IMR-90 (cell line): ENCODE measurements around the gene ADAM12. TPM values are rescaled to one million over a fixed set of nuclear protein-coding genes. Genes with fewer than 3 reads are reported as not detected.

ENCODE experiments used
- ATAC-seq: fragments of 200-7000 bp; cut with Tn5 transposase; 2 replicates; pipeline ENCODE4 v1.9.1; 2020; ENCODE audit warnings: low read depth, mild to moderate bottlenecking, moderate library complexity
- BruUV-seq: library from RNA; stranded (reverse); fragments of 400-500 nt; replicated peaks from 2 replicates; lab custom pipeline; 2021; lab: Mats Ljungman, UMichigan
- CTCF ChIA-PET: fragments of 300-600 bp; formaldehyde crosslinking; extraction: SDS; loops from one replicate; lab custom pipeline; 2021; ENCODE audit warnings: antibody characterized with exemption; lab: Yijun Ruan, JAX
- POLR2A ChIA-PET: fragments of 300-600 bp; sonication (Branson Sonifier 250); formaldehyde crosslinking; loops from one replicate; lab custom pipeline; 2022; ENCODE audit warnings: antibody characterized with exemption; ENCODE audit not compliant: unreplicated experiment; lab: Charles Lee
- DNase-seq: peaks from one replicate; pipeline ENCODE4 v3.0.0; 2013
- H2AFZ ChIP-seq: replicated peaks from 2 replicates; pipeline ENCODE3; 2013; ENCODE audit warnings: low read length, mild to moderate bottlenecking; ENCODE audit not compliant: poor library complexity
- H2AK5ac ChIP-seq: 2 replicates; pipeline ENCODE4 v1.6.1; 2013; ENCODE audit warnings: low read depth, low read length, inconsistent platforms
- H2AK9ac ChIP-seq: replicated peaks from 2 replicates; pipeline ENCODE3; 2013; ENCODE audit warnings: mild to moderate bottlenecking, low read depth, low read length, moderate library complexity; ENCODE audit not compliant: poor library complexity
- H2BK120ac ChIP-seq: 2 replicates; pipeline ENCODE4 v1.6.1; 2013; ENCODE audit warnings: low read depth, low read length, inconsistent platforms
- H2BK15ac ChIP-seq: 3 replicates; pipeline ENCODE4 v1.6.1; 2013; ENCODE audit warnings: low read depth, low read length, inconsistent platforms
- H2BK20ac ChIP-seq: 2 replicates; pipeline ENCODE4 v1.6.1; 2013; ENCODE audit warnings: low read depth, mild to moderate bottlenecking, inconsistent platforms, low read length, moderate library complexity
- H2BK5ac ChIP-seq: 2 replicates; pipeline ENCODE4 v1.6.1; 2013; ENCODE audit warnings: mild to moderate bottlenecking, low read depth, low read length, inconsistent platforms; ENCODE audit not compliant: poor library complexity, severe bottlenecking
- H3K14ac ChIP-seq: replicated peaks from 2 replicates; pipeline ENCODE4 v1.6.1; 2013; ENCODE audit warnings: low read depth, low read length, inconsistent platforms
- H3K18ac ChIP-seq: 2 replicates; pipeline ENCODE4 v1.6.1; 2013; ENCODE audit warnings: low read depth, low read length, control low read depth
- H3K23ac ChIP-seq: 2 replicates; pipeline ENCODE4 v1.6.1; 2013; ENCODE audit warnings: low read depth, low read length, inconsistent platforms
- H3K27ac ChIP-seq: 2 replicates; pipeline ENCODE4 v1.5.1; 2013; ENCODE audit warnings: mild to moderate bottlenecking, control low read depth, low read length; ENCODE audit not compliant: insufficient read depth
- H3K27me3 ChIP-seq: 2 replicates; pipeline ENCODE4 v1.6.1; 2013; ENCODE audit warnings: low read length; ENCODE audit not compliant: control insufficient read depth, insufficient read depth
- H3K36me3 ChIP-seq: 2 replicates; pipeline ENCODE4 v1.6.1; 2013; ENCODE audit warnings: low read length, mixed read lengths; ENCODE audit not compliant: control insufficient read depth, insufficient read depth
- H3K4ac ChIP-seq: 2 replicates; pipeline ENCODE4 v1.6.1; 2013; ENCODE audit warnings: low read depth, low read length, inconsistent platforms
- H3K4me1 ChIP-seq: 2 replicates; pipeline ENCODE4 v1.6.1; 2013; ENCODE audit warnings: low read length, mixed read lengths; ENCODE audit not compliant: control insufficient read depth, insufficient read depth
- H3K4me2 ChIP-seq: 2 replicates; pipeline ENCODE4 v1.6.1; 2013; ENCODE audit warnings: low read depth, mild to moderate bottlenecking, control low read depth, low read length, moderate library complexity
- H3K4me3 ChIP-seq: 2 replicates; pipeline ENCODE4 v1.5.1; 2013; ENCODE audit warnings: low read depth, mild to moderate bottlenecking, control low read depth, low read length, moderate library complexity; ENCODE audit not compliant: insufficient read depth
- H3K56ac ChIP-seq: 2 replicates; pipeline ENCODE4 v1.6.1; 2013; ENCODE audit warnings: low read length, inconsistent platforms; ENCODE audit not compliant: insufficient read depth; ENCODE audit errors: extremely low read depth
- H3K79me1 ChIP-seq, 2 experiments: 2 replicates each; pipeline ENCODE4 v1.6.1; 2013; ENCODE audit warnings: low read length in 2 of 2, inconsistent platforms in 1 of 2, low read depth in 1 of 2
- H3K9ac ChIP-seq: 2 replicates; pipeline ENCODE4 v1.6.1; 2013; ENCODE audit warnings: low read depth, low read length, control low read depth
- H3K9me1 ChIP-seq: 2 replicates; pipeline ENCODE4 v1.6.1; 2013; ENCODE audit warnings: low read length, inconsistent platforms; ENCODE audit not compliant: insufficient read depth
- H3K9me3 ChIP-seq: 2 replicates; pipeline ENCODE4 v1.6.1; 2013; ENCODE audit warnings: low read length; ENCODE audit not compliant: control insufficient read depth, insufficient read depth
- H4K20me1 ChIP-seq: 2 replicates; pipeline ENCODE4 v1.6.1; 2013; ENCODE audit warnings: low read length, inconsistent platforms; ENCODE audit not compliant: insufficient read depth
- H4K5ac ChIP-seq: 2 replicates; pipeline ENCODE4 v1.6.1; 2013; ENCODE audit warnings: mild to moderate bottlenecking, low read depth, low read length, control low read depth
- H4K8ac ChIP-seq, 2 experiments: 2 replicates each; pipeline ENCODE4 v1.6.1; 2013; ENCODE audit warnings: low read depth in 2 of 2, low read length in 2 of 2, control low read depth in 1 of 2, inconsistent platforms in 1 of 2
- H4K91ac ChIP-seq: 2 replicates; pipeline ENCODE4 v1.6.1; 2013; ENCODE audit warnings: low read depth, low read length, inconsistent platforms; ENCODE audit not compliant: insufficient read depth
- CEBPB ChIP-seq: IDR thresholded peaks from 2 replicates; pipeline ENCODE4 v1.6.1; 2012; ENCODE audit warnings: low read depth, low read length, improper control_type of control experiment
- FOS ChIP-seq: fragments of 150-350 bp; IDR thresholded peaks from 2 replicates; pipeline ENCODE4 v1.6.1; 2016; ENCODE audit warnings: low read depth, low read length
- MAFK ChIP-seq: IDR thresholded peaks from 2 replicates; pipeline ENCODE4 v1.6.1; 2012; ENCODE audit warnings: low read depth, low read length, improper control_type of control experiment
- MAZ ChIP-seq: IDR thresholded peaks from 2 replicates; pipeline ENCODE4 v1.6.1; 2012; ENCODE audit warnings: low read depth, mild to moderate bottlenecking, low read length, improper control_type of control experiment, moderate library complexity, borderline replicate concordance
- NFE2L2 ChIP-seq: fragments of 150-350 bp; IDR thresholded peaks from 2 replicates; pipeline ENCODE4 v1.6.1; 2016; ENCODE audit warnings: low read depth, mild to moderate bottlenecking, low read length
- POLR2A ChIP-seq: IDR thresholded peaks from 2 replicates; pipeline ENCODE4 v1.6.1; 2012; ENCODE audit warnings: mild to moderate bottlenecking, low read depth, low read length
- RAD21 ChIP-seq: IDR thresholded peaks from 2 replicates; pipeline ENCODE4 v1.6.1; 2012; ENCODE audit warnings: low read length, improper control_type of control experiment
- RCOR1 ChIP-seq: IDR thresholded peaks from 2 replicates; pipeline ENCODE4 v1.6.1; 2012; ENCODE audit warnings: mild to moderate bottlenecking, low read length, improper control_type of control experiment; ENCODE audit not compliant: insufficient replicate concordance
- RFX5 ChIP-seq: IDR thresholded peaks from 2 replicates; pipeline ENCODE4 v1.8.0; 2012; ENCODE audit warnings: low read depth, mild to moderate bottlenecking, low read length, moderate library complexity
- WGBS, 2 experiments: methylation state at CpG; one replicate each; pipeline versions ENCODE4 v1.1.5 to v1.1.7; 2013; ENCODE audit warnings: missing lambda C conversion rate in 2 of 2; ENCODE audit not compliant: insufficient read length in 1 of 2; ENCODE audit errors: extremely low coverage in 2 of 2; 5-methylcytosine and 5-hydroxymethylcytosine counted together
- dilution Hi-C: fragments of 300-500 bp; cut with HindIII; formaldehyde crosslinking; loops from one replicate; pipeline ENCODE4 v1.14.3; 2018; ENCODE audit warnings: low sequenced_read_pairs; ENCODE audit not compliant: unreplicated experiment
- in situ Hi-C: fragments of 300-500 bp; cut with MboI; formaldehyde crosslinking; loops from 3 replicates; pipeline ENCODE4 v1.14.3; 2019; ENCODE audit warnings: low sequenced_read_pairs, inconsistent platforms, mixed read lengths
- intact Hi-C: fragments of 100-400 bp; cut with micrococcal nuclease; formaldehyde crosslinking; loops from 2 replicates; pipeline ENCODE4 v1.10.0; 2022
- polyA plus RNA-seq, 3 experiments: library from polyadenylated mRNA; depleted of rRNA; stranded (reverse); fragments of >200 nt; gene quantifications; 2 replicates each; pipeline ENCODE4 v1.2.3, GENCODE V29; 2012; ENCODE audit warnings: low replicate concordance in 1 of 3
- total RNA-seq: library from RNA; depleted of rRNA; stranded (reverse); fragments of >200 nt; gene quantifications from 2 replicates; pipeline ENCODE4 v1.2.3, GENCODE V29; 2012
- TF ChIP-seq, protein P1 (sequence below): fragments of 150-350 bp; IDR thresholded peaks from 2 replicates; pipeline ENCODE4 v1.6.1; 2017; ENCODE audit warnings: mild to moderate bottlenecking, antibody characterized with exemption, low read length, low read depth
- TF ChIP-seq, protein P2 (sequence below): fragments of 150-350 bp; IDR thresholded peaks from 2 replicates; pipeline ENCODE4 v1.6.1; 2016; ENCODE audit warnings: low read depth, mild to moderate bottlenecking, low read length, moderate library complexity, borderline replicate concordance
- TF ChIP-seq, protein P3 (sequence below): conservative IDR thresholded peaks from 2 replicates; pipeline ENCODE4 v1.5.1; 2012; ENCODE audit warnings: mild to moderate bottlenecking, low read depth, low read length, improper control_type of control experiment

ADAM12 gene
- total and polyA plus RNA-seq, 2 of the 4 experiments (the other 2 are of a cell fraction): 9.6 to 10.2 TPM

DNA sequence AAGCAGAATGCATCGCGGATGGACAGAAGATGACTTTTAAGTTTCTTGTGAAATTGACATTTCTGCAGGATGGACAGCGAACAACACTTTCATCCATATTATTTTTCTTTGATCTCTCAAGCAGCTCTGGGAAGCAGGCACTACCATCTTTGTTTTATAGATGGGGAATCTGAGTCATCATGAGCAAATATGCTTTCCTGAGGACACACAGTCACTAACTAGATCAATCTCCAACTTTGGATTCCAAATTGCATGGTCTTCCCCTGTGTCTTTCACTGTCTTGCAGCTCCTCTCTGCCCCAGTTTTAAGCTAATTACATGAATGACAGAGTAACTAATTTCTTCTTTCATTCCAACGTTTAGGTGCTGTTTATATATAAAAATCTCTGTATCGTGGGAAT lies 201.5 kb downstream of the ADAM12 start:
- no peak overlapping the region for H4K8ac ChIP-seq
- ATAC-seq (peak; percentile 57), DNase-seq (peak; percentile 48)
- H3K79me1 ChIP-seq: no peaks in the 10 kb centered on the region
- dilution Hi-C loops (no loop called here), intact Hi-C loops (no loop called here), in situ Hi-C loops (no loop called here)
- no peak overlapping the region for H3K56ac ChIP-seq
- no TSS peak for BruUV-seq
- no peak overlapping the region for H2BK120ac ChIP-seq
- no peak overlapping the region for H2BK15ac ChIP-seq
- H3K9me1 ChIP-seq: 0 out of 2 replicates have a peak, but pooled peaks cover 2% of the 10 kb centered on the region
- no peak overlapping the region for H3K18ac ChIP-seq
- no peaks in the 10 kb centered on the region for H3K9me3 ChIP-seq
- no peaks in the 10 kb centered on the region for H3K36me3 ChIP-seq
- no peak overlapping the region for H3K27ac ChIP-seq
- H2BK20ac ChIP-seq: no peak overlapping the region
- peaks cover 2% of the 10 kb centered on the region; the same call in 1 of the 2 replicates for H3K4me1 ChIP-seq
- H2AK5ac ChIP-seq: no peak overlapping the region
- H4K20me1 ChIP-seq: no peaks in the 10 kb centered on the region
- no peak overlapping the region for H3K4me3 ChIP-seq
- no peaks in the 10 kb centered on the region for H3K27me3 ChIP-seq
- H2BK5ac ChIP-seq: no peak overlapping the region
- POLR2A ChIA-PET: no interaction called here
- no peak overlapping the region for H3K23ac ChIP-seq
- no peak overlapping the region for H4K5ac ChIP-seq
- no CpG with 5 or more reads among the region's 5 CpGs for WGBS, 2 experiments
- H2AK9ac ChIP-seq: no peak overlapping the region
- CTCF ChIA-PET: no interaction called here
- H3K14ac ChIP-seq: no peak overlapping the region
- H3K9ac ChIP-seq: no peak overlapping the region
- no peak overlapping the region for H3K4me2 ChIP-seq
- TF ChIP-seq FOS (no peak), POLR2A (no peak), MAFK (no peak), CEBPB (no peak), RAD21 (no peak), RCOR1 (no peak), MAZ (no peak), NFE2L2 (no peak), RFX5 (no peak)
- TF ChIP-seq, protein P1, sequence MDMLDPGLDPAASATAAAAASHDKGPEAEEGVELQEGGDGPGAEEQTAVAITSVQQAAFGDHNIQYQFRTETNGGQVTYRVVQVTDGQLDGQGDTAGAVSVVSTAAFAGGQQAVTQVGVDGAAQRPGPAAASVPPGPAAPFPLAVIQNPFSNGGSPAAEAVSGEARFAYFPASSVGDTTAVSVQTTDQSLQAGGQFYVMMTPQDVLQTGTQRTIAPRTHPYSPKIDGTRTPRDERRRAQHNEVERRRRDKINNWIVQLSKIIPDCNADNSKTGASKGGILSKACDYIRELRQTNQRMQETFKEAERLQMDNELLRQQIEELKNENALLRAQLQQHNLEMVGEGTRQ: no peak
- TF ChIP-seq, protein P2, sequence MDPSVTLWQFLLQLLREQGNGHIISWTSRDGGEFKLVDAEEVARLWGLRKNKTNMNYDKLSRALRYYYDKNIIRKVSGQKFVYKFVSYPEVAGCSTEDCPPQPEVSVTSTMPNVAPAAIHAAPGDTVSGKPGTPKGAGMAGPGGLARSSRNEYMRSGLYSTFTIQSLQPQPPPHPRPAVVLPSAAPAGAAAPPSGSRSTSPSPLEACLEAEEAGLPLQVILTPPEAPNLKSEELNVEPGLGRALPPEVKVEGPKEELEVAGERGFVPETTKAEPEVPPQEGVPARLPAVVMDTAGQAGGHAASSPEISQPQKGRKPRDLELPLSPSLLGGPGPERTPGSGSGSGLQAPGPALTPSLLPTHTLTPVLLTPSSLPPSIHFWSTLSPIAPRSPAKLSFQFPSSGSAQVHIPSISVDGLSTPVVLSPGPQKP: no peak
- TF ChIP-seq, protein P3, sequence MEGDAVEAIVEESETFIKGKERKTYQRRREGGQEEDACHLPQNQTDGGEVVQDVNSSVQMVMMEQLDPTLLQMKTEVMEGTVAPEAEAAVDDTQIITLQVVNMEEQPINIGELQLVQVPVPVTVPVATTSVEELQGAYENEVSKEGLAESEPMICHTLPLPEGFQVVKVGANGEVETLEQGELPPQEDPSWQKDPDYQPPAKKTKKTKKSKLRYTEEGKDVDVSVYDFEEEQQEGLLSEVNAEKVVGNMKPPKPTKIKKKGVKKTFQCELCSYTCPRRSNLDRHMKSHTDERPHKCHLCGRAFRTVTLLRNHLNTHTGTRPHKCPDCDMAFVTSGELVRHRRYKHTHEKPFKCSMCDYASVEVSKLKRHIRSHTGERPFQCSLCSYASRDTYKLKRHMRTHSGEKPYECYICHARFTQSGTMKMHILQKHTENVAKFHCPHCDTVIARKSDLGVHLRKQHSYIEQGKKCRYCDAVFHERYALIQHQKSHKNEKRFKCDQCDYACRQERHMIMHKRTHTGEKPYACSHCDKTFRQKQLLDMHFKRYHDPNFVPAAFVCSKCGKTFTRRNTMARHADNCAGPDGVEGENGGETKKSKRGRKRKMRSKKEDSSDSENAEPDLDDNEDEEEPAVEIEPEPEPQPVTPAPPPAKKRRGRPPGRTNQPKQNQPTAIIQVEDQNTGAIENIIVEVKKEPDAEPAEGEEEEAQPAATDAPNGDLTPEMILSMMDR: no peak
- no peak overlapping the region for H4K91ac ChIP-seq
- no peak overlapping the region for H3K4ac ChIP-seq
- no peak overlapping the region for H2AFZ ChIP-seq
